Measurements from ENCODE around the gene CCR5.
A peak's percentile ranks its signal among the peaks of the same experiment; 100 is the strongest.
"Not testable (repeated sequence)": the region's sequence is repeated elsewhere in the genome, so short reads cannot be mapped to it uniquely, and the experiment has no call there.

CCR5 gene
- total RNA-seq, result 2.1 to 95.1 (median 24.6) reads per million in 9 experiments

DNA sequence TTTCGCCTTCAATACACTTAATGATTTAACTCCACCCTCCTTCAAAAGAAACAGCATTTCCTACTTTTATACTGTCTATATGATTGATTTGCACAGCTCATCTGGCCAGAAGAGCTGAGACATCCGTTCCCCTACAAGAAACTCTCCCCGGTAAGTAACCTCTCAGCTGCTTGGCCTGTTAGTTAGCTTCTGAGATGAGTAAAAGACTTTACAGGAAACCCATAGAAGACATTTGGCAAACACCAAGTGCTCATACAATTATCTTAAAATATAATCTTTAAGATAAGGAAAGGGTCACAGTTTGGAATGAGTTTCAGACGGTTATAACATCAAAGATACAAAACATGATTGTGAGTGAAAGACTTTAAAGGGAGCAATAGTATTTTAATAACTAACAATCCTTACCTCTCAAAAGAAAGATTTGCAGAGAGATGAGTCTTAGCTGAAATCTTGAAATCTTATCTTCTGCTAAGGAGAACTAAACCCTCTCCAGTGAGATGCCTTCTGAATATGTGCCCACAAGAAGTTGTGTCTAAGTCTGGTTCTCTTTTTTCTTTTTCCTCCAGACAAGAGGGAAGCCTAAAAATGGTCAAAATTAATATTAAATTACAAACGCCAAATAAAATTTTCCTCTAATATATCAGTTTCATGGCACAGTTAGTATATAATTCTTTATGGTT, at the start of gene CCR5:
Gene CCR5, plus strand, starts transcription at position 108 of the 680 bp plus-strand sequence. CDS start 1,957 bp downstream, outside the sequence.
- Mint-ChIP-seq H3K27me3 (no peaks in the 10 kb centered on the region), H3K4me1 (ENCODE audit: low read depth in 2 of 2) (peaks cover 61 to 80% of the 10 kb centered on the region in 2 donors)
- peak in 2 of 3 experiments; percentile 33 to 41 for DNase-seq

GRCh38 chr3:46321461-46322104, 49.2 kb upstream of the CCR5 start:
- no peaks in the 10 kb centered on the region for H3K27me3 Mint-ChIP-seq
- no peak overlapping the region for H3K4me3 Mint-ChIP-seq
- ATAC-seq (replicated peaks) (no peak), DNase-seq (no peak)
- no peak overlapping the region for H3K27ac Mint-ChIP-seq
- H3K9me3 Mint-ChIP-seq, result no peaks in the 10 kb centered on the region
- peaks cover 2% of the 10 kb centered on the region for H3K36me3 Mint-ChIP-seq (ENCODE audit: insufficient read depth)
- H3K4me1 Mint-ChIP-seq (ENCODE audit: low read depth in 2 of 2), result peaks cover 5 to 6% of the 10 kb centered on the region in 2 donors

More for the DNA sequence above, at the start of gene CCR5:
- Mint-ChIP-seq H3K9me3 (no peaks in the 10 kb centered on the region), H3K4me3 (peak within 1 kb of the TSS; percentile 82 to 83), H3K27ac (peak within 1 kb of the TSS; percentile 89 to 92), H3K36me3 (ENCODE audit: insufficient read depth) (peaks cover 32% of the 10 kb centered on the region)
- peak; percentile 55 for ATAC-seq (replicated peaks)

DNA sequence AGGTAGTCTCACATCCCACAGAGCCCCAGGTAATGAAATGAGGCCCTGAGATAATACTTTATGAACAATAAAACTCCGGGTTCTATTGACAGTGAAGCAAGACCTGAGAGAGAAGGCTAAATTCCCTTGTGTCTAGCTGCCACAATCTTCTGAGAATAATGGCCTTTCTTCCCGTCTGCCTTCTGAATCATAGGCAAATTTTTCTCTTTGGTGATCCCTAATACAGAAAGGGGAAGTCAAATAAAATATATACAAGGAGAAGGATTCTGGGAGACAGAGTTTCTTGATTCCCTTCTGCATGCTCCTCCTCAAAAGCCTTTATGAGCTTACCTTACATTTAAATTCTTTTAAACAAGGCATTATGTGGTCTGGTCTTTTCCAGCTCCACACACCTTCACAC, 46.7 kb upstream of the CCR5 start:
- H3K9me3 Mint-ChIP-seq, result no peaks in the 10 kb centered on the region
- no peak overlapping the region for H3K4me3 Mint-ChIP-seq
- DNase-seq, result no peak
- peaks cover 2% of the 10 kb centered on the region for H3K36me3 Mint-ChIP-seq (ENCODE audit: insufficient read depth)
- ATAC-seq (replicated peaks), result no peak
- no peak overlapping the region for H3K27ac Mint-ChIP-seq
- no peaks in the 10 kb centered on the region for H3K27me3 Mint-ChIP-seq
- H3K4me1 Mint-ChIP-seq (ENCODE audit: low read depth in 2 of 2), result peaks cover 5 to 6% of the 10 kb centered on the region in 2 donors

GRCh38 chr3:46325645-46326300, 45.0 kb upstream of the CCR5 start:
- H3K4me3 Mint-ChIP-seq, result peak overlapping the region in 1 of 2 donors; percentile 50
- H3K9me3 Mint-ChIP-seq, result no peaks in the 10 kb centered on the region
- peaks cover 2% of the 10 kb centered on the region for H3K36me3 Mint-ChIP-seq (ENCODE audit: insufficient read depth)
- peak overlapping the region; percentile 59 to 82 for H3K27ac Mint-ChIP-seq
- H3K27me3 Mint-ChIP-seq, result no peaks in the 10 kb centered on the region
- DNase-seq (peak in 1 of 3 experiments; percentile 5), ATAC-seq (replicated peaks) (peak; percentile 69)
- H3K4me1 Mint-ChIP-seq (ENCODE audit: low read depth in 2 of 2), result peaks cover 5 to 6% of the 10 kb centered on the region in 2 donors

- peaks cover 9 to 18% of the 10 kb centered on the region in 2 donors for H3K4me1 Mint-ChIP-seq (ENCODE audit: low read depth in 2 of 2)
- not testable (repeated sequence) for H3K27ac Mint-ChIP-seq; H3K27me3 Mint-ChIP-seq; H3K9me3 Mint-ChIP-seq; ATAC-seq (replicated peaks); H3K4me3 Mint-ChIP-seq; DNase-seq; H3K36me3 Mint-ChIP-seq (ENCODE audit: insufficient read depth)
Measured at GRCh38 chr3:46330676-46331075, 40.1 kb upstream of the CCR5 start.

GRCh38 chr3:46334741-46335478, 35.8 kb upstream of the CCR5 start:
- H3K27me3 Mint-ChIP-seq, result no peaks in the 10 kb centered on the region
- no peak overlapping the region for H3K4me3 Mint-ChIP-seq
- peaks cover 11 to 35% of the 10 kb centered on the region in 2 donors for H3K4me1 Mint-ChIP-seq (ENCODE audit: low read depth in 2 of 2)
- H3K9me3 Mint-ChIP-seq, result peaks cover 4 to 6% of the 10 kb centered on the region in 2 donors
- DNase-seq (no peak), ATAC-seq (replicated peaks) (no peak)
- no peaks in the 10 kb centered on the region for H3K36me3 Mint-ChIP-seq (ENCODE audit: insufficient read depth)
- peak overlapping the region in 1 of 2 donors; percentile 21 for H3K27ac Mint-ChIP-seq

GRCh38 chr3:46335541-46335940, 35.2 kb upstream of the CCR5 start:
- ATAC-seq (replicated peaks) (no peak), DNase-seq (no peak)
- no peaks in the 10 kb centered on the region for H3K36me3 Mint-ChIP-seq (ENCODE audit: insufficient read depth)
- no peak overlapping the region for H3K4me3 Mint-ChIP-seq
- H3K27me3 Mint-ChIP-seq, result no peaks in the 10 kb centered on the region
- peaks cover 11 to 35% of the 10 kb centered on the region in 2 donors for H3K4me1 Mint-ChIP-seq (ENCODE audit: low read depth in 2 of 2)
- H3K9me3 Mint-ChIP-seq, result peaks cover 6 to 10% of the 10 kb centered on the region in 2 donors
- H3K27ac Mint-ChIP-seq, result no peak overlapping the region

- DNase-seq (no peak), ATAC-seq (replicated peaks) (no peak)
- peaks cover 6 to 10% of the 10 kb centered on the region in 2 donors for H3K9me3 Mint-ChIP-seq
- H3K4me1 Mint-ChIP-seq (ENCODE audit: low read depth in 2 of 2), result peaks cover 11 to 29% of the 10 kb centered on the region in 2 donors
- no peak overlapping the region for H3K27ac Mint-ChIP-seq
- no peaks in the 10 kb centered on the region for H3K36me3 Mint-ChIP-seq (ENCODE audit: insufficient read depth)
- no peaks in the 10 kb centered on the region for H3K27me3 Mint-ChIP-seq
- H3K4me3 Mint-ChIP-seq, result no peak overlapping the region
Measured at GRCh38 chr3:46337911-46338310, 32.8 kb upstream of the CCR5 start.

DNA sequence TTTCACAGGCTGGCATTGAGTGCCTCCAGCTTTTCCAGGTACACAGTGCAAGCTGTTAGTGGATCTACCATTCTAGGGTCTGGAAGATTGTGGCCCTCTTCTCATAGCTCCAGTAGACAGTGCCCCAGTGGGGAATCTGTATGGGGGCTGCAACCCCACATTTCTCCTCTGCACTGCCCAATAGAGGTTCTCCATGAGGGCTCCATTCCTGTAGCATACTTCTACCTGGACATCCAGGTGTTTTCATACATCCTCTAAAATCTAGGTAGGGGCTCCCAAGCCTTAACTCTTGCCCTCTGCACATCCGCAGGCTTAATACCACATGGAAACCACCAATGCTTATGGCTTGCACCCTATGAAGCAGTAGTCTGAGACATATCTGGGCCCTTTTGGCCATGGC, 31.9 kb upstream of the CCR5 start:
- Mint-ChIP-seq H3K4me3 (no peak overlapping the region), H3K36me3 (ENCODE audit: insufficient read depth) (no peaks in the 10 kb centered on the region), H3K27ac (no peak overlapping the region), H3K27me3 (no peaks in the 10 kb centered on the region), H3K4me1 (ENCODE audit: low read depth in 2 of 2) (peaks cover 7 to 22% of the 10 kb centered on the region in 2 donors), H3K9me3 (peaks cover 6 to 10% of the 10 kb centered on the region in 2 donors)
- DNase-seq (no peak), ATAC-seq (replicated peaks) (no peak)

GRCh38 chr3:46344476-46344875, 26.3 kb upstream of the CCR5 start:
- Mint-ChIP-seq H3K4me1 (ENCODE audit: low read depth in 2 of 2) (peaks cover 16 to 18% of the 10 kb centered on the region in 2 donors), H3K4me3 (no peak overlapping the region), H3K9me3 (peaks cover 8 to 15% of the 10 kb centered on the region in 2 donors), H3K27ac (no peak overlapping the region), H3K36me3 (ENCODE audit: insufficient read depth) (no peaks in the 10 kb centered on the region), H3K27me3 (no peaks in the 10 kb centered on the region)
- ATAC-seq (replicated peaks) (no peak), DNase-seq (no peak)

DNA sequence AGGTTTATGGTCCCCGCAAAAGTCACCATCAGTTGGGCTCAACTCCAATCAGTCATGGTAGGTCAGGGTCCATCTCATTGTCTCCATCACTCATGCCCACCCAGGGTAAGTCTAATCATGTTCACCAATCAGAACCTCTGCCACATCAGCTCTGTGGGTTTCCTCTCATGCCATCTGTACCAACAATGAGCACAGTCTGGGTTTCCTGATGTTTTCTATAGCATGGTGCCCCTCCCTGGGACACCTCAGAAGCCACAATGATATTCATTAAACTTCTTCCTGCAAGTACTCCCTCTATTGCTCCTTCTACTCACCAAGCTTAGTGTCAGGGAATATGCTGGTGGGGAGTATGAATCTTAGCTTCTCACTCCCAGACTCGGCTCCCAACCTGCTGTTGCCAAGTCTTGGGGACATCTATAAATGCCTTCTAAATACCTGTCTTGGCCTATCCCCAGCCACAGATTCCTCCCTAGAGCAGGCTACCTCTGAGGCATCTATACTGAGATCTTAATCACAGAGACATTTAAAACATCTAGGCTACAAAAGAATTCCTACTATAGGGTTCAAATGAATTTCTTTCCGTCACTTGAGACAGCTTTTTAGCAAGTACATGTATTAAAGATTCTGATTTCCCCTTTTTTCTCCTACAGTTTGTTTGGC, 21.8 kb upstream of the CCR5 start:
- peak; percentile 36 for ATAC-seq (replicated peaks)
- peaks cover 54 to 59% of the 10 kb centered on the region in 2 donors for H3K4me1 Mint-ChIP-seq (ENCODE audit: low read depth in 2 of 2)

DNA sequence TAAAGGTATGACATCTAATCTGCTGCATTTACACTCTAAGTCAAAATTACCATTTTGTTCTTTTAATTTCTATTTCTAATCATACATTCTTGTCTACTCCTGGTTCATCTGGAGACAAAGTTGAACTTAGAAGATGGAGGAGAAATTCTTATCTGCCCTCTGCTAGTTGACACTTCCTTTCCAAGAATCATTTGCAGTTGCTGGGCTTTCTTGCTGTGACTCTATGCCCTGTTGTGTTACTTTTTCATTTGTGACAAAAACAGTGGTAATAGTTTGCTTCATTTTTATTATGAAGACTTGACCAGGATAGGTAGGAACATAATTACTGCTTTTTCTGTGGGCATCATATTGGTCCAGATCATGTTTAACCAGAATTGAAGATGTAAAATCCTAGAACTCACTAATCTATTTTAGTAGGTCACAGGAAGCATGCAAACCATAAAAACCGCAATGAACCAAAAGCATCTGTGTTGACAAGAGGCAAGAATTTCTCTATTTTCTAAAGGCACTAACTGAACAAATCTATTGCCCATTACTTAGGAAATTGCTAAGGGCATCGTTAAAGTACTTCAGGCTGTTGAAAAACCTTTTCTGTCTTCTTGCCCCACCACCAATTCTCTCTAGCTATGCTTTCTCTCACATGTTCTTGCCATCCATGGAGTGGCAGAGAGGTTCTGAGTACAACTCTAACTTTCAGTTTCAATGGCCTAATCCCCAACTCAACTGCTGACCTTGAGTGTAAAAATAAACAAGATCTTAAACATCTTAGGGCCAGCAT, 21.1 kb upstream of the CCR5 start:
- peak overlapping the region; percentile 47 to 76 for H3K4me3 Mint-ChIP-seq
- peaks cover 5% of the 10 kb centered on the region for H3K36me3 Mint-ChIP-seq (ENCODE audit: insufficient read depth)
- H3K27ac Mint-ChIP-seq, result peak overlapping the region; percentile 81 to 88
- peaks cover 3 to 7% of the 10 kb centered on the region in 2 donors for H3K9me3 Mint-ChIP-seq
- DNase-seq (no peak), ATAC-seq (replicated peaks) (peak; percentile 61)
- H3K4me1 Mint-ChIP-seq (ENCODE audit: low read depth in 2 of 2), result peaks cover 58 to 63% of the 10 kb centered on the region in 2 donors
- H3K27me3 Mint-ChIP-seq, result no peaks in the 10 kb centered on the region

More for the DNA sequence above, 21.8 kb upstream of the CCR5 start:
- H3K36me3 Mint-ChIP-seq (ENCODE audit: insufficient read depth), result peaks cover 5% of the 10 kb centered on the region
- H3K9me3 Mint-ChIP-seq, result peaks cover 3 to 7% of the 10 kb centered on the region in 2 donors
- no peaks in the 10 kb centered on the region for H3K27me3 Mint-ChIP-seq
- peak overlapping the region; percentile 47 to 76 for H3K4me3 Mint-ChIP-seq
- peak overlapping the region; percentile 81 to 88 for H3K27ac Mint-ChIP-seq
- DNase-seq, result no peak

Data from effector memory CD8-positive, alpha-beta T cell (primary cell).